Upper lobe of left lung (tissue), 4 donors: ENCODE measurements around the gene GPR75.

Experiments
- CTCF ChIP-seq, 6 experiments: fragments of 450-650 bp in 4 of 6; fragments of 200-600 bp in 2 of 6; sonication (generic) in 2 of 6; IDR thresholded peaks; one replicate each; pipeline ENCODE4 v1.5.1; 2016 to 2019; ENCODE audit warnings: antibody characterized with exemption in 6 of 6
- POLR2A ChIP-seq, 4 donors: fragments of 450-650 bp; IDR thresholded peaks; one replicate each; pipeline ENCODE4 v1.5.1; 2016 to 2017; ENCODE audit warnings: antibody characterized with exemption in 4 of 4, mild to moderate bottlenecking in 2 of 4
- POLR2AphosphoS5 ChIP-seq, 2 donors: sonication (generic); formaldehyde crosslinking; IDR thresholded peaks; one replicate each; pipeline ENCODE4 v1.5.1; 2017; ENCODE audit warnings: antibody characterized with exemption in 2 of 2

- TF ChIP-seq CTCF (IDR thresholded peaks at IDR 0.05) (no peak), POLR2AphosphoS5 (IDR thresholded peaks at IDR 0.05) (no peak), POLR2A (IDR thresholded peaks at IDR 0.05) (no peak)
These were observed 14.7 kb upstream of the GPR75 start for GRCh38 chr2:53874401-53874950.
